Fibroblast of skin of right quadriceps (primary cell): ENCODE measurements around the gene C2.
A peak's percentile ranks its signal among the peaks of the same experiment; 100 is the strongest.
"Not testable (repeated sequence)": the region's sequence is repeated elsewhere in the genome, so short reads cannot be mapped to it uniquely, and the experiment has no call there.

ENCODE experiments used
- DNase-seq: peaks from one replicate; pipeline ENCODE4 v3.0.0-alpha.2; 2013

C2 gene

DNA sequence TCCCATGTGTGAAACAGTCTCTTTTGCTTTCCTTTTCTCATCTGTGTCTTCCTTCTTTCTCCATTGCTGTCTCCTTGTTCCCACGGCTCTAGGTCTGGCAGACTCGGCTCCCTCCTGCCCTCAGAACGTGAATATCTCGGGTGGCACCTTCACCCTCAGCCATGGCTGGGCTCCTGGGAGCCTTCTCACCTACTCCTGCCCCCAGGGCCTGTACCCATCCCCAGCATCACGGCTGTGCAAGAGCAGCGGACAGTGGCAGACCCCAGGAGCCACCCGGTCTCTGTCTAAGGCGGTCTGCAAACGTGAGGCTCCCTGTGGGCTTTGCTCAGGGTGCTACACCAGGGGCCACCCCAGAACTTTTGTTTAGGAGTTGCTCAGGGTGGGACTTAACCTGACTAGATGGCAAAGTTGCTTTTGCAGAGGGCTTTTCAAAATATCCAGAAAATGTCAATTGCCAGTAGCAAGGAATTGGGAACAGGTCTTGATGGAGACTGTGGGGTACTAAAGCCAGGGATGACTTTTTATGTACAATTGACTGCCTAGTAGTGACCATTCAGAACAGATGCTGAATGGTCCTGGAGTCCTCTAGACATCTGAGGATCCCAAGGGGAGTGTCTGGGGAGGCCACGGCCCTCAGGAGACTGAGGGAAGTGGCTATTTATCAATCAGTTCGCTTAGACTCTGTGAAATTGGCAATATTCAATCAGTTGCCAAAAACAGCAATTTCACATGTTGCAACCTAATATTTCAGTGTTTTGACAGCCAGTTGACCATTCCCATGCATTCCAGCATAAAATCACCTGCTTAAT, 550 bp downstream of the C2 start:
- DNase-seq: no peak

DNA sequence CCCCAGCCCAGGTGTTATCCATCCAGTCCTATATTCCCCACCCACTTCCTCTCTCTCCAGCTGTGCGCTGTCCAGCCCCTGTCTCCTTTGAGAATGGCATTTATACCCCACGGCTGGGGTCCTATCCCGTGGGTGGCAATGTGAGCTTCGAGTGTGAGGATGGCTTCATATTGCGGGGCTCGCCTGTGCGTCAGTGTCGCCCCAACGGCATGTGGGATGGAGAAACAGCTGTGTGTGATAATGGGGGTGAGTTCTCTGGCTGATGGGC, 1.1 kb downstream of the C2 start:
- DNase-seq: no peak

DNA sequence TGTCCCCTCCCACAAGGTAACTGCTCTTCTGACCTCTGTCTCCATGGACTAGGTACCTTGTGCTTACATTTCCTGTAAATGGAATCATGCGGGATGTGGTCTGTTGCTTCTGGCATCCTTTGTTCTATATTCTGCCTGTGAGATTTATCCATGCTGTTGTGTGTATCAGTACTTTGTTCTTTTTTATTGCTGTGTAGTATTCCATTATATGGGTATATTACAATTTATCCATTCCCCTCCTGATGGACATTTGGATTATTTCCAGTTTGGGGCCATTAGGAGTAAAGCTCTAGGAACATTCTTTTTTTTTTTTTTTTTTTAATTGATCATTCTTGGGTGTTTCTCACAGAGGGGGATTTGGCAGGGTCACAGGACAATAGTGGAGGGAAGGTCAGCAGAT, 3.4 kb downstream of the C2 start:
- DNase-seq: no peak

DNA sequence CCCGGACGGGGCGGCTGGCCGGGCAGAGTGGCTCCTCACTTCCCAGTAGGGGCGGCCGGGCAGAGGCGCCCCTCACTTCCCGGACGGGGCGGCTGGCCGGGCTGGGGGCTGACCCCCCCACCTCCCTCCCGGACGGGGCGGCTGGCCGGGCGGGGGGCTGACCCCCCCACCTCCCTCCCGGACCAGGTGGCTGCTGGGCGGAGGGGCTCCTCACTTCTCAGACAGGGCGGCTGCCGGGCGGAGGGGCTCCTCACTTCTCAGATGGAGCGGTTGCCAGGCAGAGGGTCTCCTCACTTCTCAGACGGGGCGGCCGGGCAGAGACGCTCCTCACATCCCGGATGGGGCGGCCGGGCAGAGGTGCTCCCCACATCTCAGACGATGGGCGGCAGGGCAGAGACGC, 4.6 kb downstream of the C2 start:
- DNase-seq: not testable (repeated sequence)

DNA sequence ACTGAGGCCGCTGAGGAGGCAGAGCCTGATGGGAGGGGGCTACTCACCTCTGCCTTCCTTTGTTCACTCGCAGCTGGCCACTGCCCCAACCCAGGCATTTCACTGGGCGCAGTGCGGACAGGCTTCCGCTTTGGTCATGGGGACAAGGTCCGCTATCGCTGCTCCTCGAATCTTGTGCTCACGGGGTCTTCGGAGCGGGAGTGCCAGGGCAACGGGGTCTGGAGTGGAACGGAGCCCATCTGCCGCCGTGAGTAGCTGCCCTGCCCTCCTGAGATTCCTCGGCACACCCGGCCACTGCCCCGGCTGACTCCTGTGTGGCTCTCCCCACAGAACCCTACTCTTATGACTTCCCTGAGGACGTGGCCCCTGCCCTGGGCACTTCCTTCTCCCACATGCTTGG, 6.0 kb downstream of the C2 start:
- no peak for DNase-seq

DNA sequence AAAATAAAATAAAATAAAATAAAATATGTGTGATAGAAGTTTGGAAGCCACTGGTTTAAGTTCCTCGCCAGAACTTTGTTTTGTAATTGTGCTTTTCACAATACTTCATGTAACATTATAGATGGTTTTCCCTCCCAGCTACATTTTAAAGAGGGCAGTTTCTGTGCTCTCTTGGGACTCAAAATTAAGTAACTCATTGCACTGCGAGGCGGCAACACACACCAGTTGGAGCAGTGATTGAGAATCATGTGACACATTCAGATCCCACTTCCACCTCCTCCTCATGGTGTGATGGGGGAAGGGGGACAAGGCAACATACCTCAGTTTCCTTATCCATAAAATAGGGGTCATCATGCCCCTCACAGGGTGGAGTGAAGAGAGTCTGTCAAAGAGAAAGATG, 7.5 kb downstream of the C2 start:
- DNase-seq: no peak

DNA sequence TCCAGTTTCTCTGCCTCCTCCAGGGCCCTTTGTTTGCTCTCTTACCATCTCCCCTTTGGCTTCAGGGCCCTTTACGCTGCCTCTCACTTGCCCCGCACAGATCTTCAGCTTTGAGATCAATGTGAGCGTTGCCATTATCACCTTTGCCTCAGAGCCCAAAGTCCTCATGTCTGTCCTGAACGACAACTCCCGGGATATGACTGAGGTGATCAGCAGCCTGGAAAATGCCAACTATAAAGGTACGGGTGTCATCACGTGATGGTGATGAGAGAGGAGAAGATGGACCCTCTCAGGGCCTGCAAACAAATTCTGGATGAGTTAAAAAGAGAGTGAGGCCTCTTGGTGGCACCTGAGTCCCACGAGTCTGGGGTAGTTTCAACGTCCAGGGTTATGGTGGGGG, 8.3 kb downstream of the C2 start:
- DNase-seq: no peak

DNA sequence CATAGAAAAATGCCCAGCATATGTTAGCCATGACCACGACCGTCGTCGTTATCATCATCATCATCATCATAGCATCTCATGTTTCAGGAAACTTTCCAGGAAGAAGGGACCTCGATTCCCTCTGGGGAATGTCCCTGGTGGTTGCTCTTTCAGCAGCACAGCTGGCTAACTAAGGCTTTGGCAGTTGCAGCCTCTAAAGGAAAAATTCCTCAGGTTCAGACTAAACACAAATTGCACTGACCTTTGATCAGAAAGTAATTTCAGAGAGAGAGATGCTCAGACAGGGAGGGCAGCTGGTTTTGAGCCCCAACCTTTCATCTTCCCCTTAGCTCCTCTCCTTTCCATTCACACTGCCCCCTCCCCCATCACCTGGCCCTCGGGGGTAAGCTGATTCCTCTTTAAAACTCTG, 12.7 kb downstream of the C2 start:
- peak; percentile 46 for DNase-seq

DNA sequence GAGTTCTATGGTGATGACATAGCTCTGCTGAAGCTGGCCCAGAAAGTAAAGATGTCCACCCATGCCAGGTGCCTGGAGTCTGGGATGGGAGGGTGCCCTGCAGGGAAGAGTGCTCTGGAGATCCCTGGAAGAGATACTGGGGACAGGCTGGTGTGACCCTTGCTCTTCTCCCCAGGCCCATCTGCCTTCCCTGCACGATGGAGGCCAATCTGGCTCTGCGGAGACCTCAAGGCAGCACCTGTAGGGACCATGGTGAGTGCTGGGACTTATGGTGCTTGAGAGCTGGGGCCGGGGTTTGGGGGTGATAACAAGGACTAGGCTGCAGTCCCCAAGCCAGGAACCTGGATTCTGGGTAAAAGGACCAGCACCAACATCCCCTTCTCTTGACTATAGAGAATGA, 16.2 kb downstream of the C2 start:
- DNase-seq: no peak

DNA sequence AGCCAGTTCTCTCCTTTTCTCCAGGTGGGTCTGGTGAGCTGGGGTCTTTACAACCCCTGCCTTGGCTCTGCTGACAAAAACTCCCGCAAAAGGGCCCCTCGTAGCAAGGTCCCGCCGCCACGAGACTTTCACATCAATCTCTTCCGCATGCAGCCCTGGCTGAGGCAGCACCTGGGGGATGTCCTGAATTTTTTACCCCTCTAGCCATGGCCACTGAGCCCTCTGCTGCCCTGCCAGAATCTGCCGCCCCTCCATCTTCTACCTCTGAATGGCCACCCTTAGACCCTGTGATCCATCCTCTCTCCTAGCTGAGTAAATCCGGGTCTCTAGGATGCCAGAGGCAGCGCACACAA, 17.6 kb downstream of the C2 start:
- no peak for DNase-seq

DNA sequence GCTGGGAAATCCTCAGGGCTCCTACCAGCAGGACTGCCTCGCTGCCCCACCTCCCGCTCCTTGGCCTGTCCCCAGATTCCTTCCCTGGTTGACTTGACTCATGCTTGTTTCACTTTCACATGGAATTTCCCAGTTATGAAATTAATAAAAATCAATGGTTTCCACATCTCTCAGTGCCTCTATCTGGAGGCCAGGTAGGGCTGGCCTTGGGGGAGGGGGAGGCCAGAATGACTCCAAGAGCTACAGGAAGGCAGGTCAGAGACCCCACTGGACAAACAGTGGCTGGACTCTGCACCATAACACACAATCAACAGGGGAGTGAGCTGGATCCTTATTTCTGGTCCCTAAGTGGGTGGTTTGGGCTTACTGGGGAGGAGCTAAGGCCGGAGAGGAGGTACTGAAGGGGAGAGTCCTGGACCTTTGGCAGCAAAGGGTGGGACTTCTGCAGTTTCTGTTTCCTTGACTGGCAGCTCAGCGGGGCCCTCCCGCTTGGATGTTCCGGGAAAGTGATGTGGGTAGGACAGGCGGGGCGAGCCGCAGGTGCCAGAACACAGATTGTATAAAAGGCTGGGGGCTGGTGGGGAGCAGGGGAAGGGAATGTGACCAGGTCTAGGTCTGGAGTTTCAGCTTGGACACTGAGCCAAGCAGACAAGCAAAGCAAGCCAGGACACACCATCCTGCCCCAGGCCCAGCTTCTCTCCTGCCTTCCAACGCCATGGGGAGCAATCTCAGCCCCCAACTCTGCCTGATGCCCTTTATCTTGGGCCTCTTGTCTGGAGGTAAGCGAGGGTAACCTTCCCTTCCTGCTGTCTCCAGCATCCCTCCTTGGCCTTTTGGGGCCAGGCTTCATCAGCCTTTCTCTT, 18.2 kb downstream of the C2 start, which contains the start of gene CFB:
CFB (plus strand) TSS at position 589 of the 863 bp plus-strand sequence; CDS start at position 716, 127 bp downstream.
- DNase-seq: peak; percentile 75

DNA sequence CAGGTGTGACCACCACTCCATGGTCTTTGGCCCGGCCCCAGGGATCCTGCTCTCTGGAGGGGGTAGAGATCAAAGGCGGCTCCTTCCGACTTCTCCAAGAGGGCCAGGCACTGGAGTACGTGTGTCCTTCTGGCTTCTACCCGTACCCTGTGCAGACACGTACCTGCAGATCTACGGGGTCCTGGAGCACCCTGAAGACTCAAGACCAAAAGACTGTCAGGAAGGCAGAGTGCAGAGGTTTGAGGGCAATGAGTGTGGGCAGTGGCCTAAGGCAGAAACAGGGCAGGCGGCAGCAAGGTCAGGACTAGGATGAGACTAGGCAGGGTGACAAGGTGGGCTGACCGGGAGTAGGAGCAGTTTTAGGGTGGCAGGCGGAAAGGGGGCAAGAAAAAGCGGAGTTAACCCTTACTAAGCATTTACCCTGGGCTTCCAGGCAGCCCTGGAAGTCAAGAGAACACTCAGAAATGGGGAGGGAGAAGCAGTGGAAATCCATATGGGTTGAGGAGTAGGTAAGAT, 18.9 kb downstream of the C2 start:
- DNase-seq: no peak

DNA sequence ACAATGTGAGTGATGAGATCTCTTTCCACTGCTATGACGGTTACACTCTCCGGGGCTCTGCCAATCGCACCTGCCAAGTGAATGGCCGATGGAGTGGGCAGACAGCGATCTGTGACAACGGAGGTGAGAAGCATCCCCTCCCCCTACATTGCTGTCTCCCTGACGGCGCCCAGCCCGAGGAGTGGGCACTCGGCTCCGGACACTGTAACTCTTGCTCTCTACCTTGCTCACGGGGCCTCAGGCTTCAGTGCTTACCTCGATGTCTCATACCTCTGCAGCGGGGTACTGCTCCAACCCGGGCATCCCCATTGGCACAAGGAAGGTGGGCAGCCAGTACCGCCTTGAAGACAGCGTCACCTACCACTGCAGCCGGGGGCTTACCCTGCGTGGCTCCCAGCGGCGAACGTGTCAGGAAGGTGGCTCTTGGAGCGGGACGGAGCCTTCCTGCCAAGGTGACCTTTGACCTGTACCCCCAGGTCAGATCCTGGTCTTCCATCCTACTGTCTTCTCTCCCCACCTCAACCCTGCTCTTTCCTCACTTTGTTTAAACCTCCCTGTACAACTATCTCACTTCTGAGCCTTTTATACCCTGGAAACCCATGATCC, 19.7 kb downstream of the C2 start:
- DNase-seq: no peak

DNA sequence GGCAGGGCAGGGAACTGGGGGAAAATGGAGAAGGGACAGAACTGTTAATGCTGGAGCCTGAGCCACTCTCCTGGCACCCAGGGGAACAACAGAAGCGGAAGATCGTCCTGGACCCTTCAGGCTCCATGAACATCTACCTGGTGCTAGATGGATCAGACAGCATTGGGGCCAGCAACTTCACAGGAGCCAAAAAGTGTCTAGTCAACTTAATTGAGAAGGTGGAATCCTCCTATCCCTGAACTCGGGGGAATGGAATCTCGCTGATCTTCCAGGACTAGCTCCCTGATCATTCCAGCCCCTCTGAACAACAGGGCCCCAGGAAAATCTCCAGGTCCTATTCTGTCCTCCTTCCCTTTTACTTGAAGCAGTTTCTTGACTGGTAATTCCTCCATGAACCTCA, 20.3 kb downstream of the C2 start:
- no peak for DNase-seq

DNA sequence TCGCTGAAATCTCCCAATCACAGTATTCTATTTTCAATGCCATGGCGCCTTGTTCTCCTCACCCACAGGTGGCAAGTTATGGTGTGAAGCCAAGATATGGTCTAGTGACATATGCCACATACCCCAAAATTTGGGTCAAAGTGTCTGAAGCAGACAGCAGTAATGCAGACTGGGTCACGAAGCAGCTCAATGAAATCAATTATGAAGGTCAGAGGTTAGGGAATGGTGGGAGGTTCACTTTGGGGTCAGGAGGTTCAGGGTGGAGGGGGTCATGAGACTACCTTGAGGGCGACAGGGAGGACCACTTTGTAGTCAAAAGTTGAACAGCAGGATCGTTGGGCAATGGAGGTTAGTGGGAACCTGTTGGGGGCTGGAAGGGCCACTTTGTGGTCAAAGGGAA, 20.8 kb downstream of the C2 start:
- no peak for DNase-seq

DNA sequence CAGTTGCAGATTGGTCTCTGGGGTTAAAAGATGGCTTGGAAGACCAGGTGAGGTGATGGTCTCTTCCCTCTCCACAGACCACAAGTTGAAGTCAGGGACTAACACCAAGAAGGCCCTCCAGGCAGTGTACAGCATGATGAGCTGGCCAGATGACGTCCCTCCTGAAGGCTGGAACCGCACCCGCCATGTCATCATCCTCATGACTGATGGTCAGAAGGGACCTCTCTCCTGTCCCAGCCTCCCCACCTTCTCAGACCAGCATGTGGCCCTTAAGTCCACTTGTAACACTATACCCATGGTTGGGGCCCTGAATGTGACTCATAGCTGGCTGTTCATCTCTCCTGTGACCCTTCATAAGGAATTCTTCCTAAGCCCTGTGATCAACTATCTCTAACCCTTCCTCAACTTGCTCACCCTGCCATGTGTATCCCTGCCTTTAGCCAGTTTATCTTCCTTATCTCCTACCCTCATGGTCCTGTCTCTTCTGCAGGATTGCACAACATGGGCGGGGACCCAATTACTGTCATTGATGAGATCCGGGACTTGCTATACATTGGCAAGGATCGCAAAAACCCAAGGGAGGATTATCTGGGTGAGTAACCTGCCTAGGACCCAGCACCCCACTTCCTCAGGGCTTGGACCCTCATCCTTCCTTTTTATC, 21.4 kb downstream of the C2 start:
- DNase-seq: no peak

DNA sequence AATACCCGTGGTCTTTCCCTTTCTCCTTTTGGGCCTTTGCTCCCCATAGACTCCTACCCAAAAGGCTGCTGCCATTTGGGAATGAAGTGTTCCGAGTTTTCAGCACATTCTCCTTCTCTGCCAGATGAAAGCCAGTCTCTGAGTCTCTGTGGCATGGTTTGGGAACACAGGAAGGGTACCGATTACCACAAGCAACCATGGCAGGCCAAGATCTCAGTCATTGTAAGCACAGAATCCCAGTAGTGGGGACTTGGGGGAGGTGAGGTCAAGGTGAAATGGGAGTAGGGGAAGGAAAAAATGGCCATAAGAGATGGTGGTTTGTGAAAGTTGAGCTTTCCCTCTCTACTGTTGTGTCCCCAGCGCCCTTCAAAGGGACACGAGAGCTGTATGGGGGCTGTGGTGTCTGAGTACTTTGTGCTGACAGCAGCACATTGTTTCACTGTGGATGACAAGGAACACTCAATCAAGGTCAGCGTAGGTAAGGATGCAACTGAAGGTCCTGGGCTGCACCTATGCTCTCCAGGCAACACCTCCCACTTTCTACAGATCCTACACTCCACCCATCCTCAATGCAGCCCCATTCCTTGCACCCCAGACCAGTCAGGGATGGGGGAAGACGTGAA, 22.5 kb downstream of the C2 start:
- no peak for DNase-seq

DNA sequence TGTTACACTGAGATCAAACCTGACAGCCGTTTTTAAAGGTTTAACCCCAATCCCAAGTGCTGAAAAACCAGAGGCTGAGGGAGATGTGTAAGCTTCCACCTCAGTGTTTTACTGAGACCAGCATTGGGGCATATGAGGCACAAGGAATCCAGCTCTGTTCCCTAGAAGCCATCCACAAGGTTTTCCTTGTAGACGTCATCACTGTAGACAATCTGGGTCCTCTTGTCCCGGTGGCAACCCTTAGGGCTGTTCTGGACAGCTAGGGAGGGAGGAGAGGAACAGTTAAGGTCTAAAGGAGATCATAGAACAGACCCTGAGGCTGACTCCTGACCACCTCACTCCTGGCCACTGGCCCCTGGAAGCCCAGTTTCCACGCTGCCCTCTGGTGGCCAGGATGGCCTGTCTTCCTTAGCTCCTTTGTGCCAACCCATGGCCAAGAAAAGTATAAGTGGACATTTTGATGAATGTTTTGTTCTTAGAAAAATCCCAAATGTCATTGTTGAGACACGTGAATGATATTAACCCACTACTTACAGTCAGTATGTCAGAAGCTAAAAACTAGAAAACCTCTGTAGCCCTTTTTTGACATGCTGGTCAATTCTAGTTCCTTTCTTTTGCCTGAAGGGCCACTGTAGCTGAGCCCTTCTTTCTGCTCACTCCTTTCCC, 24.8 kb downstream of the C2 start:
- peak; percentile 47 for DNase-seq

DNA sequence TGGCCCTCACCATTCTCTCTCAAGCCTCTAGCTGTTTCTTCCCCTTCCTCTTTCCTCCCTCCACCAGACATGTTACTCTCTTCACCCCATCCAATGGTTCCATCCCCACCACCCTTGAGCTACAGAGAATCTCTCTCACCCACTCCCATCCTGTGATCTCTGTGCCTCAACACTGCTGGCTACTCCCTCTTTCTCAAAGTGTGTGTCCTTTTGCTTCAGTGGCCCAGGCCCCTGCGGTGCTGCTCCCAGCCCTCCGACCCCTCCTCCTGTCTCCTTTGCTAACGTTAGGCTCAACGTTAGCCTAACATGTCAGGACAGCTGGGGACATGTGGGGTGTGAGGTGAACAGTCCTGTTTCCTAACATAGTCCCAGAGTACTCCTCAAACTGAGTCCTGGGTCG, 25.4 kb downstream of the C2 start:
- DNase-seq: no peak

DNA sequence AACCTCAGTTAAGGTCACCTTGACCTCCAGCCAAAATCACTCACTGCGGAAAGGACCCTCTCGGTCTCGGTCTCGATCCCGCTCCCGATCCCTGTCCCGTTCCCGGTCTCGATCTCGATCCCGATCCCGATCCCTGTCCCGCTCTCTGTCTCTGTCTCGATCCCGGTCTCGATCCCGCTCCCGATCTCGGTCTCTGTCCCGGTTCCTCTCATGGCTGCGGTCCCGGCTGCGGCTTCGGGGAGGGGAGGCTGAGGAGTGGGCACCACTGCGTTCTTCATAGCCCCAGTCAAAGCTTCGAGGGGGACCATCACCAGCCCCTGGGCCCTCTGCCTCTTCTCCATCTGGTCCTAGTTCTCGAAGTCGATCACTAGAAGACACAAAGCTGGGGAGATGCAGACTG, 27.0 kb downstream of the C2 start:
- DNase-seq: no peak

DNA sequence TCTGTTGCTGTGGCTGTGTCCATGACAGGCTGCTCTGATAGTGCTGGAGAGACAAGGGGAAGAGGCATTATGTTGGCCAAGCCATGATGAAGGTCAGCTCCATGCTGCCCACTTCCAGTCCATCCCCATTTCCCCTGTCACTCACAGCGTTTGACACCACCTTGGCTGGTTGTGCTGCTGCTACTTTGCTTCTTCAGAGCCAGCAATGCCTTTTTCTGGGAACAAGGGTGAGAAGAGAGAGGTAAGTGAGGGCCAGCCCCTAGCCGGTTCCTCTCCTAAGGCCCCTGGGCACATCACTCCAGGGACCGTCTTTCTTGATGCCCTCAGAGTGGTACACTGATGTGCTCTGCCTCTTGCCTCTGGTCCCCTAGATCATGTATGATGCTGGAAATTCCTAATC, 29.3 kb downstream of the C2 start:
- DNase-seq: no peak

DNA sequence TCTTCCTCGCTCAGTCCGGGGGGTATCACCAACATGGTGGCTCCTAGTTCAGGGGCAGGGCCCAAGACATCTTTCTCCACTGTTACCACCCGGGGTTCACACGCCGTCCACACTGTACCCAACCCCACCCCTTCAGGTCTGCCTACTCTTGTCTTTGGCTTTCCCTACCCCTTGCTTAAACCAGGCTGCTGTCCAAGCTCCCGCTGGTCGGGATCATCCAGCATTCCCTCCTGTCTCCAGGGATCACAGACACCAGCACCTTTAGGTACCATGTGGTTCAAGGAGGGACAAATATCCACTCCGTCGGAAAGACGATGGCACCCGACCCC, 30.9 kb downstream of the C2 start:
- no peak for DNase-seq
